ENCODE measurements around the gene AP3S1. TPM values are rescaled to one million over a fixed set of nuclear protein-coding genes. Genes with fewer than 3 reads are reported as not detected.

AP3S1 gene
- total RNA-seq, 2 experiments from 2014 or later, result 33.2 to 33.6 TPM

DNA sequence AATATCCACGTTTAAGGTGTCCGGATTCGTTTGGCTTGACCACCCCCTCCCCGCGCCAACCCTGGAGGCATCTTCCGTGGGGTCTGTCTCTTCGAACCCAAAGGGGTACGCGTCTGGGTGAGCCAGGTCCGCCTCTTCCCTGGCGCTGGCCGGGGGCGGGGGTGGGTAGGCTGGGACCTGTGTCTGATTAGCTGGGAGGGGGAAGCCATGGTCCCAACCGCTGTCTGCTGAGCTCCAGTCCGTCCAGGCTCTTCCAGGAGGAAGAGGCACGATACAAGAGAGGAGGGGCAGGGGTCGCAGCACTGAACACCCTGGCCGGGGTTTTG lies 120.5 kb downstream of the AP3S1 start, which contains the start of gene LVRN:
Gene LVRN, plus strand, starts transcription at position 237 of the 326 bp plus-strand sequence. CDS start 143 bp downstream, outside the sequence.
- DNase-seq (no peak), ATAC-seq (ENCODE audit: poor library complexity) (no peak)
- H3K4me3 ChIP-seq (ENCODE audit: low read length), result no peak within 1 kb of the TSS
- Mint-ChIP-seq H3K4me3 (no peak within 1 kb of the TSS), H3K36me3 (ENCODE audit: low read depth) (no peaks in the 10 kb centered on the region), H3K9me3 (no peaks in the 10 kb centered on the region), H3K27ac (no peak within 1 kb of the TSS), H3K27me3 (peaks cover 32% of the 10 kb centered on the region), H3K4me1 (ENCODE audit: low read depth) (peaks cover 10% of the 10 kb centered on the region)
- CTCF ChIA-PET, result no interaction called here
- H3K27me3 ChIP-seq (ENCODE audit: control insufficient read depth in 1 of 2, insufficient read depth in 2 of 2, low read length in 2 of 2), result peaks cover 40 to 68% of the 10 kb centered on the region in 2 experiments
- peaks cover 0 to 18% of the 10 kb centered on the region in 2 experiments for H3K9me3 ChIP-seq (ENCODE audit: control insufficient read depth in 1 of 2, insufficient read depth in 1 of 2, low read length in 2 of 2)
- H3K36me3 ChIP-seq (ENCODE audit: insufficient read depth, low read length), result no peaks in the 10 kb centered on the region
- no peak within 1 kb of the TSS for H3K27ac ChIP-seq (ENCODE audit: low read depth in 1 of 2, low read length in 2 of 2)
- intact Hi-C loops (cut with DNase I, micrococcal nuclease), result no loop called here
- TF ChIP-seq, protein P1, sequence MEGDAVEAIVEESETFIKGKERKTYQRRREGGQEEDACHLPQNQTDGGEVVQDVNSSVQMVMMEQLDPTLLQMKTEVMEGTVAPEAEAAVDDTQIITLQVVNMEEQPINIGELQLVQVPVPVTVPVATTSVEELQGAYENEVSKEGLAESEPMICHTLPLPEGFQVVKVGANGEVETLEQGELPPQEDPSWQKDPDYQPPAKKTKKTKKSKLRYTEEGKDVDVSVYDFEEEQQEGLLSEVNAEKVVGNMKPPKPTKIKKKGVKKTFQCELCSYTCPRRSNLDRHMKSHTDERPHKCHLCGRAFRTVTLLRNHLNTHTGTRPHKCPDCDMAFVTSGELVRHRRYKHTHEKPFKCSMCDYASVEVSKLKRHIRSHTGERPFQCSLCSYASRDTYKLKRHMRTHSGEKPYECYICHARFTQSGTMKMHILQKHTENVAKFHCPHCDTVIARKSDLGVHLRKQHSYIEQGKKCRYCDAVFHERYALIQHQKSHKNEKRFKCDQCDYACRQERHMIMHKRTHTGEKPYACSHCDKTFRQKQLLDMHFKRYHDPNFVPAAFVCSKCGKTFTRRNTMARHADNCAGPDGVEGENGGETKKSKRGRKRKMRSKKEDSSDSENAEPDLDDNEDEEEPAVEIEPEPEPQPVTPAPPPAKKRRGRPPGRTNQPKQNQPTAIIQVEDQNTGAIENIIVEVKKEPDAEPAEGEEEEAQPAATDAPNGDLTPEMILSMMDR (IDR thresholded peaks at IDR 0.05), result no peak
- H3K4me1 ChIP-seq (ENCODE audit: insufficient read depth, low read length), result peaks cover 18% of the 10 kb centered on the region
- POLR2A ChIA-PET, result no interaction called here

DNA sequence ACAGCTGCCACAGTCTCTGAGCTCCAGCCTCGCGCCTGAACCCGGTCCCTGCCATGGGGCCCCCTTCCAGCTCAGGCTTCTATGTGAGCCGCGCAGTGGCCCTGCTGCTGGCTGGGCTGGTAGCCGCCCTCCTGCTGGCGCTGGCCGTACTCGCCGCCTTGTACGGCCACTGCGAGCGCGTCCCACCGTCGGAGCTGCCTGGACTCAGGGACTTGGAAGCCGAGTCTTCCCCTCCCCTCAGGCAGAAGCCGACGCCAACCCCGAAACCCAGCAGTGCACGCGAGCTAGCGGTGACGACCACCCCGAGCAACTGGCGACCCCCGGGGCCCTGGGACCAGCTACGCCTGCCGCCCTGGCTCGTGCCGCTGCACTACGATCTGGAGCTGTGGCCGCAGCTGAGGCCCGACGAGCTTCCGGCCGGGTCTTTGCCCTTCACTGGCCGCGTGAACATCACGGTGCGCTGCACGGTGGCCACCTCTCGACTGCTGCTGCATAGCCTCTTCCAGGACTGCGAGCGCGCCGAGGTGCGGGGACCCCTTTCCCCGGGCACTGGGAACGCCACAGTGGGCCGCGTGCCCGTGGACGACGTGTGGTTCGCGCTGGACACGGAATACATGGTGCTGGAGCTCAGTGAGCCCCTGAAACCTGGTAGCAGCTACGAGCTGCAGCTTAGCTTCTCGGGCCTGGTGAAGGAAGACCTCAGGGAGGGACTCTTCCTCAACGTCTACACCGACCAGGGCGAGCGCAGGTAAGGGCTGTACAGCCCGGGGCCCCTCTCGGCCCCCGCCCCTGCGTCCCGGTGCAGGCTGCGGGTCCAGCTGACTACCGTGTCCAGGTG lies 121.0 kb downstream of the AP3S1 start:
- CTCF ChIA-PET, result no interaction called here
- no peak for ATAC-seq (ENCODE audit: poor library complexity)
- Mint-ChIP-seq H3K36me3 (ENCODE audit: low read depth) (no peaks in the 10 kb centered on the region), H3K4me1 (ENCODE audit: low read depth) (peaks cover 10% of the 10 kb centered on the region), H3K27me3 (peaks cover 33% of the 10 kb centered on the region), H3K27ac (no peak overlapping the region), H3K4me3 (no peak overlapping the region), H3K9me3 (no peaks in the 10 kb centered on the region)
- H3K27ac ChIP-seq (ENCODE audit: low read depth in 1 of 2, low read length in 2 of 2), result no peak overlapping the region
- POLR2A ChIA-PET, result no interaction called here
- no peak overlapping the region for H3K4me3 ChIP-seq (ENCODE audit: low read length)
- peaks cover 40 to 68% of the 10 kb centered on the region in 2 experiments for H3K27me3 ChIP-seq (ENCODE audit: control insufficient read depth in 1 of 2, insufficient read depth in 2 of 2, low read length in 2 of 2)
- intact Hi-C loops (cut with DNase I, micrococcal nuclease), result no loop called here
- H3K9me3 ChIP-seq (ENCODE audit: control insufficient read depth in 1 of 2, insufficient read depth in 1 of 2, low read length in 2 of 2), result peaks cover 0 to 18% of the 10 kb centered on the region in 2 experiments
- H3K36me3 ChIP-seq (ENCODE audit: insufficient read depth, low read length), result no peaks in the 10 kb centered on the region
- peaks cover 18% of the 10 kb centered on the region for H3K4me1 ChIP-seq (ENCODE audit: insufficient read depth, low read length)
- TF ChIP-seq, protein P1 (IDR thresholded peaks at IDR 0.05), result no peak
- no peak for DNase-seq

DNA sequence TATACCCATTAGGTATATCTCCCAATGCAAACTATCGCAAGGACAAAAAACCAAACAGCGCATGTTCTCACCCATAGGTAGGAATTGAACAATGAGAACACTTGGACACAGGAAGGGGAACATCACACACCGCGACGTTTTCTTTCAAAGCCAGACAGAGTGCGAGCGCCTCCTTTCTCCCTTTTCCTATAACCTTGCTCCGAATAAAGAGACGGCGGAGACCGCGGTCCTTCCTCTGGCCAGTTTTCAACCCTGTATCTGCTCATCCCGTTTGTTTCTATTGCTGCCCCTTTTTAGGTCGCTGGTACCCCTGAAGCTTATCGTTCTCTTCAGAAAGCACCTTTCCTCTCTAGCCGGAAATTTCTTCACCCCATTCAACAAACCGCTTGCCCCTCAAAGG lies 121.8 kb downstream of the AP3S1 start:
- no peak for ATAC-seq (ENCODE audit: poor library complexity)
- H3K4me3 ChIP-seq (ENCODE audit: low read length), result no peak overlapping the region
- no peaks in the 10 kb centered on the region for H3K9me3 Mint-ChIP-seq
- H3K4me1 Mint-ChIP-seq (ENCODE audit: low read depth), result peaks cover 10% of the 10 kb centered on the region
- peaks cover 40 to 60% of the 10 kb centered on the region in 2 experiments for H3K27me3 ChIP-seq (ENCODE audit: control insufficient read depth in 1 of 2, insufficient read depth in 2 of 2, low read length in 2 of 2)
- ChIA-PET CTCF (no interaction called here), POLR2A (no interaction called here)
- H3K27ac Mint-ChIP-seq, result no peak overlapping the region
- peaks cover 18% of the 10 kb centered on the region for H3K4me1 ChIP-seq (ENCODE audit: insufficient read depth, low read length)
- no peaks in the 10 kb centered on the region for H3K36me3 ChIP-seq (ENCODE audit: insufficient read depth, low read length)
- peaks cover 41% of the 10 kb centered on the region for H3K27me3 Mint-ChIP-seq
- H3K36me3 Mint-ChIP-seq (ENCODE audit: low read depth), result no peaks in the 10 kb centered on the region
- DNase-seq, result no peak
- intact Hi-C loops (cut with DNase I, micrococcal nuclease), result no loop called here
- no peak overlapping the region for H3K4me3 Mint-ChIP-seq
- no peak overlapping the region for H3K27ac ChIP-seq (ENCODE audit: low read depth in 1 of 2, low read length in 2 of 2)
- TF ChIP-seq, protein P1 (IDR thresholded peaks at IDR 0.05), result no peak
- H3K9me3 ChIP-seq (ENCODE audit: control insufficient read depth in 1 of 2, insufficient read depth in 1 of 2, low read length in 2 of 2), result peaks cover 0 to 18% of the 10 kb centered on the region in 2 experiments

Other genes with a start within 250 kb of the AP3S1 start
- under 1 TPM; 0.30 to 0.50 TPM for gene TICAM2, start 239.5 kb upstream of the AP3S1 start, total RNA-seq
- gene TMED7, start 215.9 kb upstream of the AP3S1 start, total RNA-seq, result 10 to 100 TPM; 50.4 to 56.7 TPM
- under 1 TPM; 0.19 to 0.34 TPM for gene CDO1, start 25.3 kb upstream of the AP3S1 start, total RNA-seq
- gene ATG12, start 370 bp upstream of the AP3S1 start, total RNA-seq, result 10 to 100 TPM; 61.0 to 62.2 TPM
- gene LVRN, start 120.5 kb downstream of the AP3S1 start, total RNA-seq, result under 1 TPM in 1 of 2 experiments, not detected in 1; 0.17 TPM
- not detected for gene ARL14EPL, start 190.5 kb downstream of the AP3S1 start, total RNA-seq
- gene COMMD10, start 243.1 kb downstream of the AP3S1 start, total RNA-seq, result 10 to 100 TPM; 26.0 to 27.6 TPM

Measured in CD4-positive, alpha-beta T cell (primary cell).